ENCODE data around the gene MPDU1.

- TF ChIP-seq CTCF (conservative IDR thresholded peaks at IDR 0.05; ENCODE audit: low read length) (no peak), EZH2phosphoT487 (IDR thresholded peaks at IDR 0.05; ENCODE audit: borderline replicate concordance, low read depth, low read length) (no peak)
Observed at GRCh38 chr17:7588553-7589203, 5.0 kb downstream of the MPDU1 start.
